CD4-positive, alpha-beta T cell (primary cell): ENCODE results near the gene CACNG7. TPM values are rescaled to one million over a fixed set of nuclear protein-coding genes. Genes with fewer than 3 reads are reported as not detected.

Experiments used
- ATAC-seq: fragments of 200-7000 bp; cut with Tn5 transposase; one replicate; pipeline ENCODE4 v1.10.0; 2022; ENCODE audit warnings: mild to moderate bottlenecking; ENCODE audit not compliant: poor library complexity
- CTCF ChIA-PET: fragments of 350-600 bp; sonication (Branson Sonifier 250); formaldehyde crosslinking; loops from one replicate; lab custom pipeline; 2021; ENCODE audit warnings: antibody characterized with exemption, inconsistent platforms; lab: Charles Lee
- POLR2A ChIA-PET: fragments of 350-600 bp; sonication (Branson Sonifier 250); formaldehyde crosslinking; loops from one replicate; lab custom pipeline; 2021; ENCODE audit warnings: antibody characterized with exemption, inconsistent platforms; lab: Charles Lee
- DNase-seq, 14 experiments: peaks; one replicate each; pipeline ENCODE4 v3.0.0-alpha.2; 2013 to 2020; ENCODE audit warnings: mixed read lengths in 2 of 14
- H3K27ac ChIP-seq, 2 donors: one replicate each; pipeline versions ENCODE4 v1.5.1 to v1.7.0; 2013; ENCODE audit warnings: low read length in 2 of 2, low read depth in 1 of 2, mild to moderate bottlenecking in 1 of 2
- H3K27me3 ChIP-seq, 2 experiments: 1 replicate in 1 of 2; 2 replicates in 1 of 2; pipeline versions ENCODE4 v1.6.1 to v1.7.0; 2013; ENCODE audit warnings: low read length in 2 of 2, control low read depth in 1 of 2, mild to moderate bottlenecking in 1 of 2, moderate library complexity in 1 of 2; ENCODE audit not compliant: insufficient read depth in 2 of 2, control insufficient read depth in 1 of 2
- H3K36me3 ChIP-seq: one replicate; pipeline ENCODE4 v1.6.1; 2013; ENCODE audit warnings: low read length, control low read depth; ENCODE audit not compliant: insufficient read depth
- H3K4me1 ChIP-seq: one replicate; pipeline ENCODE4 v1.6.1; 2013; ENCODE audit warnings: low read length, control low read depth; ENCODE audit not compliant: insufficient read depth
- H3K4me3 ChIP-seq: one replicate; pipeline ENCODE4 v1.5.1; 2013; ENCODE audit warnings: mild to moderate bottlenecking, low read length, moderate library complexity
- H3K9me3 ChIP-seq, 2 experiments: 1 replicate in 1 of 2; 2 replicates in 1 of 2; pipeline versions ENCODE4 v1.6.1 to v1.7.0; 2013; ENCODE audit warnings: low read length in 2 of 2, mild to moderate bottlenecking in 2 of 2, control low read depth in 1 of 2, moderate library complexity in 1 of 2; ENCODE audit not compliant: control insufficient read depth in 1 of 2, insufficient read depth in 1 of 2
- H3K27ac Mint-ChIP-seq: one replicate; pipeline ENCODE4 v1.8.0; 2020; ENCODE audit warnings: mixed read lengths
- H3K27me3 Mint-ChIP-seq: one replicate; pipeline ENCODE4 v1.8.0; 2021; ENCODE audit warnings: mixed read lengths
- H3K36me3 Mint-ChIP-seq: one replicate; pipeline ENCODE4 v1.8.0; 2021; ENCODE audit warnings: low read depth, mixed read lengths
- H3K4me1 Mint-ChIP-seq: one replicate; pipeline ENCODE4 v1.8.0; 2021; ENCODE audit warnings: low read depth, mixed read lengths
- H3K4me3 Mint-ChIP-seq: one replicate; pipeline ENCODE4 v1.8.0; 2020; ENCODE audit warnings: mild to moderate bottlenecking, mixed read lengths
- H3K9me3 Mint-ChIP-seq: one replicate; pipeline ENCODE4 v1.8.0; 2020; ENCODE audit warnings: mixed read lengths
- CTCF ChIP-seq: fragments of 200-600 bp; IDR thresholded peaks from one replicate; pipeline ENCODE4 v1.8.0; 2022; ENCODE audit warnings: antibody characterized with exemption, mild to moderate bottlenecking
- intact Hi-C, 2 experiments: fragments of 100-400 bp; cut with DNase I in 1 of 2; cut with micrococcal nuclease in 1 of 2; formaldehyde crosslinking; loops; one replicate each; pipeline versions ENCODE4 v1.15.1 to v1.9.0; 2023 to 2025; cut with DNase I, micrococcal nuclease
- total RNA-seq, 174 experiments: library from RNA in 2 of 174; stranded (reverse) in 2 of 174; gene quantifications; one replicate each; pipeline ENCODE4 v1.2.3 and lab custom pipeline; 2021 to 2026

CACNG7 gene
- total RNA-seq, 2 experiments from 2014 or later, result not detected

- Mint-ChIP-seq H3K27me3 (peaks cover 32% of the 10 kb centered on the region), H3K4me1 (no peaks in the 10 kb centered on the region), H3K9me3 (no peaks in the 10 kb centered on the region), H3K4me3 (no peak overlapping the region), H3K36me3 (no peaks in the 10 kb centered on the region), H3K27ac (no peak overlapping the region)
- peaks cover 7 to 17% of the 10 kb centered on the region in 2 experiments for H3K27me3 ChIP-seq
- no peaks in the 10 kb centered on the region for H3K36me3 ChIP-seq
- ChIA-PET CTCF (no interaction called here), POLR2A (no interaction called here)
- ATAC-seq, result no peak
- intact Hi-C loops, result no loop called here
- H3K27ac ChIP-seq, result no peak overlapping the region
- no peaks in the 10 kb centered on the region for H3K4me1 ChIP-seq
- no peak overlapping the region for H3K4me3 ChIP-seq
- TF ChIP-seq CTCF, result no peak
- H3K9me3 ChIP-seq, result no peaks in the 10 kb centered on the region
- no peak for DNase-seq
Observed at GRCh38 chr19:53936029-53936428, 27.0 kb downstream of the CACNG7 start.

DNA sequence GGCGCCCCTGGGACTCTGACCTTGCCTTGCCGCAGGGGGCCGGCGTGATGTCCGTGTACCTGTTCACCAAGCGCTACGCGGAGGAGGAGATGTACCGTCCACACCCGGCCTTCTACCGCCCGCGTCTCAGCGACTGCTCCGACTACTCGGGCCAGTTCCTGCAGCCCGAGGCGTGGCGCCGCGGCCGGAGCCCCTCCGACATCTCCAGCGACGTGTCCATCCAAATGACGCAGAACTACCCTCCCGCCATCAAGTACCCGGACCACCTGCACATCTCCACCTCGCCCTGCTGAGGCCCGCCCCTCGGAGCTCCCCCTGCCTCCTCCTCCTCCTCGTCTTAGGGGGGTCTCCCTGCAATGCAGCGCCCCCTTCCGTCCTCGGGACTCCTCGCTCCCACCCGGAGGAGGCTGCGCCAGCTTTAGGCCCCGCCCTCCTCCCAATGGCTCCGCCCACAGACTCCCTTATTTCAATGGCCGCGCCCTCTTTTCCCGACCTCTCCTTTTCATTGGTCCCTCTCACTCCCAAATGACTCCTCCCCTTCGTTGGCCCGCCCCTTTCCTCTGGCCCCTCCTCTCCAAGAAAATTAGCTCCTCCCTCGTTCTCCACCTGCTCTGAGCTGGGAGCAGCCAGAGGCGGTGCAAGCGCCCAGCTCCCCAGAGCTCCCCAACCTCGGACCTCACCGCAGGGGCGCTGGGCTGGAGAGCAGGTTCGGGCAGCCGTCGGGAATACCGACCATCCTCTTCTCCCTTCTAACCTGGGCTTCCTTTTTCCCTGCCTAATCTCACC is 33.1 kb downstream of the CACNG7 start:
- peaks cover 82% of the 10 kb centered on the region for H3K27me3 Mint-ChIP-seq
- DNase-seq (peak in 2 of 14 experiments; percentile 10 to 34), ATAC-seq (no peak)
- peaks cover 0 to 26% of the 10 kb centered on the region in 2 experiments for H3K9me3 ChIP-seq
- no peak overlapping the region for H3K4me3 ChIP-seq
- no peaks in the 10 kb centered on the region for H3K4me1 Mint-ChIP-seq
- no peaks in the 10 kb centered on the region for H3K4me1 ChIP-seq
- CTCF ChIA-PET, result no interaction called here
- intact Hi-C loops, result no loop called here
- no peak overlapping the region for H3K27ac ChIP-seq
- TF ChIP-seq CTCF, result no peak
- H3K36me3 Mint-ChIP-seq, result no peaks in the 10 kb centered on the region
- no peaks in the 10 kb centered on the region for H3K36me3 ChIP-seq
- no peaks in the 10 kb centered on the region for H3K9me3 Mint-ChIP-seq
- H3K27ac Mint-ChIP-seq, result no peak overlapping the region
- H3K4me3 Mint-ChIP-seq, result no peak overlapping the region
- POLR2A ChIA-PET, result no interaction called here
- H3K27me3 ChIP-seq, result peaks cover 32 to 43% of the 10 kb centered on the region in 2 experiments

DNA sequence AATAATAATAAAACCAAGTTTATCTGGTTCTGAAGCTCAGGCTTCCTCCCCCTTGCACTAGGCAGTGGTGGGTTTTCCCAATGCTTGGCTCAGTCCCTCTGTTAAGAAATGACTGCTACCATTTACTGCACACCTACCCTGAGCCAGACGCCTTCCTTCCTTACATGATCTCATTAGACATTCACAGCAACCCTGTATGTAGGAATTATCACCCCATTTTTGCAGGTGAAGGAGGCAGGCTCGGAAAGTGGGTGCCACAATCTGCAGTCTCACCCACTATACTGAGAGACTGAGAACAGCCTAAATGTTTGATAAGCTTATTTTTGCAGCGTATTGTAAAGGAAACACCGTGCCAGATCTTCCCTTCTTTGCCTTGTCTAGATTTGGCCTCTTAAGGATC is 35.3 kb downstream of the CACNG7 start:
- no peak for DNase-seq
- H3K27me3 ChIP-seq, result peaks cover 29 to 40% of the 10 kb centered on the region in 2 experiments
- no peak overlapping the region for H3K27ac Mint-ChIP-seq
- H3K4me3 ChIP-seq, result no peak overlapping the region
- no peak for TF ChIP-seq CTCF
- POLR2A ChIA-PET, result no interaction called here
- H3K9me3 Mint-ChIP-seq, result no peaks in the 10 kb centered on the region
- H3K36me3 Mint-ChIP-seq, result no peaks in the 10 kb centered on the region
- CTCF ChIA-PET, result no interaction called here
- no peaks in the 10 kb centered on the region for H3K4me1 Mint-ChIP-seq
- H3K9me3 ChIP-seq, result peaks cover 0 to 26% of the 10 kb centered on the region in 2 experiments
- intact Hi-C loops, result no loop called here
- ATAC-seq, result no peak
- H3K27ac ChIP-seq, result no peak overlapping the region
- H3K4me3 Mint-ChIP-seq, result no peak overlapping the region
- H3K27me3 Mint-ChIP-seq, result peaks cover 79% of the 10 kb centered on the region
- no peaks in the 10 kb centered on the region for H3K4me1 ChIP-seq
- H3K36me3 ChIP-seq, result no peaks in the 10 kb centered on the region
